Suppressor macrophage treated with lipopolysaccharide for 4 hours (primary cell): Measurements from ENCODE around the gene RBAK.
"Not testable (repeated sequence)": the region's sequence is repeated elsewhere in the genome, so short reads cannot be mapped to it uniquely, and the experiment has no call there.

Experiments used
- DNase-seq: peaks from one replicate; pipeline ENCODE4 v3.0.0-alpha.2; 2020

The RBAK gene

DNA sequence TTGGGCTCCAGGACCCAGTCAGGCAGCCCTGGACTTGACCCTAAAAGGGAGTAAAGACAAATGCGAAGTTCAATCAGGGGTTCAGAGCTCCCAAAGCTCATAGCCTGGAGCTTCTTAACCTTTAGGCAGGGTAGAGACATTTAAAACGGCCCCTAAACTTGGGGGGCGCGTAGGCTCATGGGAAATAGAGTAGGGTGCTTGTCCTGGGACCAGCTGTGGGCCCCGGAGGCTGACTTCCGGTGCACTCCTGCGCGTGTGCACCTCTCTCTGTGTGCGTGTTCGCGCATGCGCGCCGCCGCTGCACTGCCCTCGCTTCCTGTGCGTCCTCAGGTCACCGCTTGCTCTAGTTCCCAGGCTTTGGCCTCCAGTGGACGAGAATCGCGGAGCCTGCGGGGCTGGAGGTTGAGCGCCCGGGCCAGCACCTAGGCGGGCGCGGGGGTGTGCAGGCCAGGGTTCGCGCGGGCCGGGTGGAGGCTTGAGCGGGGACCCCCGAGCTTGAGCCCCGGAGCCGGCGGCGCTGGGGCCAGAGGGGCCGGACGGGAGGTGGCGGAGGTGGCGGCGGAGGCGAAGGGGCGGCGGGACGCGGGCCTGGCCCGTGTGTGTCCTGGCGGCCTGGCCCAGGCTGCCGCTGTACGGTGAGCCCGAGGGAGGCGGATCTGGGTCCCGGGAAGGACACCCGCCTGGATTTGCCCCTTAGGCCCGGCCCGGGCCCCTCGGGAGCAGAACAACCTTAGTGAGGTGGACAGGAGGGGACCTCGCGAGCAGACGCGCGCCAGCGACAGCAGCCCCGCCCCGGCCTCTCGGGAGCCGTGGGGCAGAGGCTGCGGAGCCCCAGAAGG is at the start of gene RBAK:
Gene RBAK (plus strand): TSS at position 303 of the 839 bp plus-strand sequence. CDS start 2,217 bp downstream, outside the sequence.
- peak; percentile 95 for DNase-seq

- no peak for DNase-seq
Measured at GRCh38 chr7:4996696-4997222, 48.9 kb upstream of the RBAK start.

GRCh38 chr7:4998244-4998643 is 47.4 kb upstream of the RBAK start:
- no peak for DNase-seq

GRCh38 chr7:4998910-4999309 is 46.8 kb upstream of the RBAK start:
- DNase-seq, result no peak

DNA sequence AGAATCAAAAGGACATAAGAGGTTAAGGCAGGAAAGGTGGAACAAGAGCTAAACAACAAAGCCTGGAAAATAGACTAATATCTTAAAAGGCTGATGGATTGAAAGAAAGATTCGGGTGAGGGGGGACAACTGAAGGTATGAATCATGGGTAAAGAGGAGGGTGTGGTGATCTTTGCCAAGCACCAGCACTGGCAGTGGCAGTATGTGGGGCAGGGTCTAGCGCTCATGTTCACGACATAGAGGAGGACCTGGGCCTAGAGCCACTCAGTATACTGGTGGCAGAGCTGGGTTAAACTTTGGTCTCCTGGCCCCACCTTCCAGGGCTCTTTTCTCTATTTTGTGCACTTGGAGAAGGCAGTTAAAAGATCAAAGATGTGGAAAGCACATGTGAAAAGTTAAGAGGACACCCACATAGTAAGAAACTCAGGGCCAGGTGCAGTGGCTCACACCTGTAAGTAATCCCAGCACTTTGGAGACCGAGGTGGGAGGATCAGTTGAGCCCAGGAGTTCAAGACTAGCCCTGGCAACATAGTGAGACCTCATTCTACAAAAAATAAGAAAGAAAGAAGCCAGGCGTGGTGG is 46.2 kb upstream of the RBAK start:
- no peak for DNase-seq

DNA sequence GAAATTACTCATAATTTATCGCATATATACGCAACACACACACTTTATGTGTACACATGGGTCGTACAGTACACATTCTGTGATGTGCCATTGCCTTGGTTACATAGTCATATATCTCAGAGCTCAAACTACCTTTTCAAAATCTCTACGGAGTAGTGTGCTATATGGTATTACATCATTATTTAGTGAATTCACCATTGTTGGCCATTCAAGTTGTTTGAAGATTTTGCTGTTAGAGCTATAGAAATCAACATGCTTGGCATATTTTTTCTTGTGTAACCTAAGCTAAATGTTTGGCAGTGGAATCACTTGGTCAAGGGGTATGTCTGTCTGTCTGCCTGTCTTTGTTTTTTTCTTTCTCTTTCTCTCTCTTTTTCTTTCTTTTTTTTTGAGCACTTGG is 44.7 kb upstream of the RBAK start:
- DNase-seq, result no peak

DNA sequence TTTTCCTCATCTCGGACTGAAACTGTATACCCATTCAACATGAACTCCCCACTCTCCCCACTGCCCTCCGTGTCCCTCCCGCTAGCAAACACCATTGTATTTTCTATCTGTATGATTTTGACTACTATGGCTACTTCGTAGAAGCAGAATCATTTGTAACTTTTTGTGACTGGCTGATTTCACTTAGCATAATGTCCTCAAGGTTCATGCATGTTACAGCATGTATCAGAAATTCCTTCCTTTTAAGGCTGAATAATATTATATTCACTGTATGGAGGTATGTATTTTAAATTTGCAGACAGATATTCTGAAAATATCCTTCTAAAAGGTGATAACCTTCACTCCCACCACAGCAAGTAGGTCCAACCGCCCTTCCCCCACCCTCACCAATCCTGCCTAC is 43.7 kb upstream of the RBAK start:
- no peak for DNase-seq

DNA sequence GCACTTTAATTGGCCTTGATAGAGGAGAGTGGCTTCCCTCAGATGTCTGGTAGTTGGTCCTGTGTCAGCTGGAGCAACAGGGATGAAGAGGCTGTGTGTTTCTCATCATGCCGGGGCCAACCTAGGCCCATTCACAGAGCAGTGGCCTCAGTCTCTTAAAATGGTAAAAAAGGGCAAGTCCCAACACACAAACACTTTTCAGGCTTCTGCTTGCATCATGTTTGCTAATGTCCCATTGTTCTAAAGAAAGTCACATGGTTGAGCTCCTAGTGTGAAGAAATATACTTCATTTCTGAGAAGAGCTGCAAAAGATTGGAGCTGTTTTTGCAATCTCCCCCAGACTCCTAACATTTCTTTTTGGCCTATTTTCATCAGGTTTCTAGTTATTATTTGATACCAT is 40.6 kb upstream of the RBAK start:
- no peak for DNase-seq

DNA sequence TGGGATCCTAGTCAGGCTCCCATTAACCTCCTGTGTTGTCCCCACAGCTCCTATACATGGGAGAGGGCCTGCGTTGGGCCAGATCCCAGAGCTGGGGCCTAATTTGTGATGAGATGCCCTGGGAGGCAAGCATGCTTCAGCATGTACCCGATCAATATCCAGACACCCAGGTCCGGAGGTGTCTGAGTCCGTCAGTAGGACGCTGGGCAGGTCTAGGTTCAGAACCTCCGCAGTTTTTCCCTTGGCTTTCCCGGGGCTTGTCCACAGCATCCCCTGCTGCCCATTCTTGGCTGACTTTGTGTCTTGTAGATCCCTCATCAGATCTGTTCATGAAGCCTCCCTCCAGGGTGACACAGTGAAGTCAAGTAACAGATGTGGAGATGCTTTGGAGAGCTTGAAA is 32.7 kb upstream of the RBAK start:
- no peak for DNase-seq

DNA sequence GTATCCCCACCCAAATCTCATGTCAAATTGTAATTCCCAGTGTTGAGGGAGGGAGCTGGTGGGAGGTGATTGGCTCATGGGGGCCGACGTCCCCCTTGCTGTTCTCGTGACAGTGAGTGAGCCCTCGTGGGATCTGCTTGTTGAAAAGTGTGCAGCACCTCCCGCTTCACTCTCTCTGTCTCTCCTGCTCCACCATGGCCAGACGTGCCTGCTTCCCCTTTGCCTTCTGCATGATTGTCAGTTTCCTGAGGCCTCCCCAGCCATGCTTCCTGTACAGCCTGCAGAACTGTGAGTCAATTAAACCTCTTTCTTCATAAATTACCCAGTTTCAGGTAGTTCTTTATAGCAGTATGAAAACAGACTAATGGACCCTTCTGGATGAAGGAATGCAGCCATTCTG is 29.7 kb upstream of the RBAK start:
- not testable (repeated sequence) for DNase-seq

DNA sequence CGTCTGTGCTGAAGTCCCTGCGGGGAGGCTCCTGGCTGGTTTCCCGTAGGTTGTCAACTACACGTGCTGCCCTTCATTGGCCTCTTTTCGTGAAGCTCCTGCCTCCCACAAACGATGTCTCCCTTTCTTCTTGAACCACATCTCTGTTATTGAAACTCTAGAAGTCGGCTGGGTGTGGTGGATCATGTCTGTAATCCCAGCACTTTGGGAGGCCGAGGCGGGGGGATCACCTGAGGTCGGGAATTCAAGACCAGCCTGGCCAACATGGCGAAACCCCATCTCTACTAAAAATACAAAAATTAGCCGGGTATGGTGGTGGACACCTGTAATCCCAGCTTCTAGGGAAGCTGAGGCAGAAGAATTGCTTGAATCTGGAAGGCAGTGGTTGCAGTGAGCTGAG is 28.0 kb upstream of the RBAK start:
- not testable (repeated sequence) for DNase-seq

DNA sequence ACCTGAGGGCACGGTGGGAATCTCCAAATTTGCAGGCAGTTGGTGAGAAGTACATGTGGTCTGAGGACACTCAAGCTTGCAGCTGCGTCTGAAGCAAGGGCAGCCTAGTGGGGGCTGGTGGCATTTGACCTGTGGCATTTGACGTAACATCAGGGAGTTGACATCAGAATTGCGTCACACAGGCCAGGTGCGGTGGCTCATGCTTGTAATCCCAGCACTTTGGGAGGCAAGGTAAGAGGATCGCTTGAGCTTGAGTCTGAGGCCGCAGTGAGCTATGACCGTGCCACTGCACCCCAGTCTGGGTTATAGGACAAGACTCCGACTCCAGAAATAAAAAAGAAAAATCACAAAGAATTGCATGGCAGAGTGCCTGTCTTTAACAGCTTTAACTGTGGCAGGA is 25.6 kb upstream of the RBAK start:
- no peak for DNase-seq

DNA sequence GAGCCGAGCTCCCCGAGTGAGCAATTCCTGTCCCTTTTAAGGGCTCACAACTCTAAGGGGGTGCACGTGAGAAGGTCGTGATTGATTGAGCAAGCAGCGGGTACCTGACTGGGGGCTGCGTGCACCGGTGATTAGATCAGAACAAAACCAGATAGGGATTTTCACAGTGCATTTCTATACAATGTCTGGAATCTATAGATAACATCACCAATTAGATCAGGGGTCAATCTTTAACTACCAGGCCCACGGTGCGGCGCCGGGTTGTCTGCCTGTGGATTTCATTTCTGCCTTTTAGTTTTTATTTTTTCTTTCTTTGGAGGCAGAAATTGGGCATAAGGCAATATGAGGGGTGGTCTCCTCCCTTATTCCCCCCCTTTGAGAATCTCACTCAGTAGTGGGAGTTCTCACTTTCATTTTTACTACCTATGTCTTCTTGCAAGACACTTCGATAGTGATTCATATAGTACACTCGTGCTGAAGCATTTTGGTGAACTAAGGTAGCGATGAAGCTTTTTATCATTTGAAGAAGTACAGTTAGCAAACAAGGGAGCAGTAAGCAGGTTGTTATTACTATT is 24.6 kb upstream of the RBAK start:
- DNase-seq, result not testable (repeated sequence)

- not testable (repeated sequence) for DNase-seq
Measured at GRCh38 chr7:5023626-5024025, 22.0 kb upstream of the RBAK start.

- DNase-seq, result not testable (repeated sequence)
Measured at GRCh38 chr7:5027796-5028410, 17.8 kb upstream of the RBAK start.

DNA sequence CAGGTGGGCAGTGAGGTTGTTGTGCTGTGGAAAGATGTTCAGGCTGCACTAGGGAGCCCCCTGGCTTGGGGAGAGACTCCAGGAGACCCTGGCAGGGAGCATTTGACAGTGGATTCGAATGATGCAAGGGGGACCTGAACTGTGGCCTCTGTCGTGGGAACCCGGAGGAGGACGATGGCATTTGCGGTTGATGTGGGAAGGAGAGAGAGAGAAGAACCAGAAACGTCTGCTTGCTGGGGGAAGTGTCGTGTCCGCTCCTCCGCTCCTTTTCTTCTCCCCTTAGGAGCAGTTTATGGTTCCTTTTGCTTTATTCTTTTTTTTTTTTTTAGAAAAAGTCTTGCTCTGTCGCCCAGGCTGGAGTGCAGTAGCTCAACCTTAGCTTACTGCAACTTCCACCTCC is 12.5 kb upstream of the RBAK start:
- DNase-seq, result not testable (repeated sequence)

- no peak for DNase-seq
Measured at GRCh38 chr7:5035276-5035675, 10.4 kb upstream of the RBAK start.

- no peak for DNase-seq
Measured at GRCh38 chr7:5036446-5036845, 9.2 kb upstream of the RBAK start.

DNA sequence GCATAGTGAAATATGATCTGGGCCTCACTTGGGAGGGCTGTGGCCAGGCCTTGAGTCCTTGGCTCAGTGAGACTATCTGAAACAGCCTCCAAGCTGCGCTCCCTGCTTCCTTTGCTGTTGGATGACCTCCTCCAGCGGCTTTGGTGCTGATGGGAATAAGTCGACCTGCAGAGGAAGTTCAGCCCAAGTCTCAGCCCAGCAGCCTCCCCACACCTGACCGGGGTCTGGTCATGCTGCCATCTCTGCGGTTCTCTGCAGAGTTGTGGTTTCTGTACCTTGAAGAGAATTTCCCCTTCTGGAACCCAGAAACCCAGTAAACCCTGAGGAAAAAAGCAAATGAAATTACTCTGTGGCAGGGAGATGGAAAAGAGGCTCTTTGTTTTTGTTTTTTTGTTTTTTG is 4.6 kb upstream of the RBAK start:
- no peak for DNase-seq

- DNase-seq, result no peak
Measured at GRCh38 chr7:5043661-5044060, 2.0 kb upstream of the RBAK start.

DNA sequence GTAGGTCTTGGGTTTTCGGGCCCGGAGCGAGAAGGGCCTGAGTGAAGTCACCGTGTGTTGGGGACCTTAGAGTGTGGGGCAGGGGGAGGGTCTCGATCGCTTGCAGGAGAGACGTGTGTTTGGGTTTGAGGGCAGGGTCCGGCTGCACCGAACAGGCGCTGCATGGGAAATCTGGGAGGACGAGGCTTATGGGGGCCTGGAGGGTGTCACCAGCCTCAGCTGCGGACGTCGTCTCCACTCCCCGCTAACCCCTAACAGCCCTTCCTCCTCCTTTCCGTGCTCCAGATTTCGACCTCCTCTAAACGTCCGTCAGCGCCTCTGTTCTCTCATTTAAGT is 705 bp downstream of the RBAK start:
- peak; percentile 8 for DNase-seq

DNA sequence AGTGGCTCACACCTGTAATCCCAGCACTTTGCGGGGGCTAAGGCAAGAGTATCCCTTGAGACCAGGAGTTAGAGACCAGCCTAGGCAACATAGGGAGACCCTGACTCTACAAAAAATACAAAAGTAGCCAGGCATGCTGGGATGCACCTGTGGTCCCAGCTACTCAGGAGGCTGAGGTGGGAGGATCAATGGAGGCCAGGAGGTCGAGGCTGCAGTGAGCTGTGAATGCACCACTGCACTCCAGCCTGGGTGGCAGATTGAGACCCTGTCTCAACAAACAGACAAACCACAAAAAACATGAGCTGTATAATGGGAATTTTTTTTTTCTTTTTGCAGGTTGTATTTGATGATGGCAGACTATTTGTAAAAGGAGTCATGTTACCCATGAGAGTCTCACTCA is 1.5 kb downstream of the RBAK start:
- not testable (repeated sequence) for DNase-seq

- DNase-seq, result peak; percentile 30
Measured at GRCh38 chr7:5050676-5051075, 5.0 kb downstream of the RBAK start.

GRCh38 chr7:5051731-5052130 is 6.1 kb downstream of the RBAK start:
- DNase-seq, result not testable (repeated sequence)
